Measurements from ENCODE around the gene KCTD1.

DNA sequence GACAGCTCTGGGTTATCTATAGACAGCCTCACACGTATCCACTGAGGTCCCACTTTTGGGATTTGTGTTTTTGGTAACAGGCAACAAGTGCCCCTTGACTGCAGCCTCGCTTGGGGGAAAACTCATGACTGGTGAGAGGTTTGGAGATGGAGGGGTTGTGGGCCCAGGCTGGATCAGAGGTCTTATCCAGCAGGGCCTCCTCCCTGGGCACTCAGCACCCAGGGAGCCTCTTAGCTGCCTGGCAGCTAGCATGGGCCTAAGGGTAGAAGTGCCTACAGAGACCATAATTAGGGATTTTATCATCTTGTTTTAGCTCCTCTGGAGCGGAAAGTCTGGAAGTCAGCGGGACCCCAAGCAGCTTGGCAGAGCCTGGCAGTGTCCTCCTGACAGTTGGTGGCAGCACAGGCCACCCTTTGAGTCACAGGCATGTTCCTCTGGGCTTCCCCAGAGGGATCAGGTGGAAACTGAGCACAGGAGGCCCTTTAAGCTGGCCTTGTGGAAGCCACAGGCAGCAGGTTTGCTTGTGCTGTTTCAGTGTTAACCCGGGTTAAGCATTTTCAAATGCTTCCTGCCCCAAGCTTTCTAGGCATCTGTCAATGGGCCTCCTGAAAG, 143.1 kb downstream of the KCTD1 start:
- TF ChIP-seq SUPT20H (IDR thresholded peaks at IDR 0.05; ENCODE audit: borderline replicate concordance, control insufficient read depth, low read depth, low read length) = no peak
- no peak for TF ChIP-seq SREBF2 (IDR thresholded peaks at IDR 0.05; ENCODE audit: low read length)
- TF ChIP-seq, protein P1, sequence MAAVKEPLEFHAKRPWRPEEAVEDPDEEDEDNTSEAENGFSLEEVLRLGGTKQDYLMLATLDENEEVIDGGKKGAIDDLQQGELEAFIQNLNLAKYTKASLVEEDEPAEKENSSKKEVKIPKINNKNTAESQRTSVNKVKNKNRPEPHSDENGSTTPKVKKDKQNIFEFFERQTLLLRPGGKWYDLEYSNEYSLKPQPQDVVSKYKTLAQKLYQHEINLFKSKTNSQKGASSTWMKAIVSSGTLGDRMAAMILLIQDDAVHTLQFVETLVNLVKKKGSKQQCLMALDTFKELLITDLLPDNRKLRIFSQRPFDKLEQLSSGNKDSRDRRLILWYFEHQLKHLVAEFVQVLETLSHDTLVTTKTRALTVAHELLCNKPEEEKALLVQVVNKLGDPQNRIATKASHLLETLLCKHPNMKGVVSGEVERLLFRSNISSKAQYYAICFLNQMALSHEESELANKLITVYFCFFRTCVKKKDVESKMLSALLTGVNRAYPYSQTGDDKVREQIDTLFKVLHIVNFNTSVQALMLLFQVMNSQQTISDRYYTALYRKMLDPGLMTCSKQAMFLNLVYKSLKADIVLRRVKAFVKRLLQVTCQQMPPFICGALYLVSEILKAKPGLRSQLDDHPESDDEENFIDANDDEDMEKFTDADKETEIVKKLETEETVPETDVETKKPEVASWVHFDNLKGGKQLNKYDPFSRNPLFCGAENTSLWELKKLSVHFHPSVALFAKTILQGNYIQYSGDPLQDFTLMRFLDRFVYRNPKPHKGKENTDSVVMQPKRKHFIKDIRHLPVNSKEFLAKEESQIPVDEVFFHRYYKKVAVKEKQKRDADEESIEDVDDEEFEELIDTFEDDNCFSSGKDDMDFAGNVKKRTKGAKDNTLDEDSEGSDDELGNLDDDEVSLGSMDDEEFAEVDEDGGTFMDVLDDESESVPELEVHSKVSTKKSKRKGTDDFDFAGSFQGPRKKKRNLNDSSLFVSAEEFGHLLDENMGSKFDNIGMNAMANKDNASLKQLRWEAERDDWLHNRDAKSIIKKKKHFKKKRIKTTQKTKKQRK (IDR thresholded peaks at IDR 0.05; ENCODE audit: low read depth, low read length) = no peak
- no peak for TF ChIP-seq EED (IDR thresholded peaks at IDR 0.05; ENCODE audit: low read depth)
- TF ChIP-seq SMC3 (IDR thresholded peaks at IDR 0.05; ENCODE audit: borderline replicate concordance, low read length) = peak; percentile 70
- TF ChIP-seq CEBPB (IDR thresholded peaks at IDR 0.05; ENCODE audit: borderline replicate concordance in 1 of 2, low read depth in 2 of 2, low read length in 2 of 2) = no peak
- TF ChIP-seq, protein P2, sequence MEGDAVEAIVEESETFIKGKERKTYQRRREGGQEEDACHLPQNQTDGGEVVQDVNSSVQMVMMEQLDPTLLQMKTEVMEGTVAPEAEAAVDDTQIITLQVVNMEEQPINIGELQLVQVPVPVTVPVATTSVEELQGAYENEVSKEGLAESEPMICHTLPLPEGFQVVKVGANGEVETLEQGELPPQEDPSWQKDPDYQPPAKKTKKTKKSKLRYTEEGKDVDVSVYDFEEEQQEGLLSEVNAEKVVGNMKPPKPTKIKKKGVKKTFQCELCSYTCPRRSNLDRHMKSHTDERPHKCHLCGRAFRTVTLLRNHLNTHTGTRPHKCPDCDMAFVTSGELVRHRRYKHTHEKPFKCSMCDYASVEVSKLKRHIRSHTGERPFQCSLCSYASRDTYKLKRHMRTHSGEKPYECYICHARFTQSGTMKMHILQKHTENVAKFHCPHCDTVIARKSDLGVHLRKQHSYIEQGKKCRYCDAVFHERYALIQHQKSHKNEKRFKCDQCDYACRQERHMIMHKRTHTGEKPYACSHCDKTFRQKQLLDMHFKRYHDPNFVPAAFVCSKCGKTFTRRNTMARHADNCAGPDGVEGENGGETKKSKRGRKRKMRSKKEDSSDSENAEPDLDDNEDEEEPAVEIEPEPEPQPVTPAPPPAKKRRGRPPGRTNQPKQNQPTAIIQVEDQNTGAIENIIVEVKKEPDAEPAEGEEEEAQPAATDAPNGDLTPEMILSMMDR (IDR thresholded peaks at IDR 0.05 in 2 of 3, conservative IDR thresholded peaks at IDR 0.05 in 1 of 3; ENCODE audit: control insufficient read depth in 2 of 3, extremely low read depth in 1 of 3, insufficient read depth in 1 of 3, low read depth in 3 of 3, low read length in 3 of 3) = peak; percentile 66 to 75 (median 71); a peak in 5 of 6 replicates
- no peak for TF ChIP-seq SRF (IDR thresholded peaks at IDR 0.05; ENCODE audit: low read depth in 2 of 2, low read length in 2 of 2)
